ENCODE data around the gene TRPC3.
"Not testable (repeated sequence)": the region's sequence is repeated elsewhere in the genome, so short reads cannot be mapped to it uniquely, and the experiment has no call there.

Gene TRPC3

GRCh38 chr4:121943941-121944340 lies 7.9 kb downstream of the TRPC3 start:
- no peak for DNase-seq

GRCh38 chr4:121939690-121940089 lies 12.2 kb downstream of the TRPC3 start:
- no peak for DNase-seq

GRCh38 chr4:121938282-121939092 lies 13.4 kb downstream of the TRPC3 start:
- DNase-seq = no peak

GRCh38 chr4:121936101-121936500 lies 15.8 kb downstream of the TRPC3 start:
- DNase-seq = no peak

GRCh38 chr4:121934635-121935034 lies 17.2 kb downstream of the TRPC3 start:
- DNase-seq = no peak

GRCh38 chr4:121932212-121932974 lies 19.5 kb downstream of the TRPC3 start:
- DNase-seq = no peak

GRCh38 chr4:121930304-121930703 lies 21.6 kb downstream of the TRPC3 start:
- DNase-seq = no peak

DNA sequence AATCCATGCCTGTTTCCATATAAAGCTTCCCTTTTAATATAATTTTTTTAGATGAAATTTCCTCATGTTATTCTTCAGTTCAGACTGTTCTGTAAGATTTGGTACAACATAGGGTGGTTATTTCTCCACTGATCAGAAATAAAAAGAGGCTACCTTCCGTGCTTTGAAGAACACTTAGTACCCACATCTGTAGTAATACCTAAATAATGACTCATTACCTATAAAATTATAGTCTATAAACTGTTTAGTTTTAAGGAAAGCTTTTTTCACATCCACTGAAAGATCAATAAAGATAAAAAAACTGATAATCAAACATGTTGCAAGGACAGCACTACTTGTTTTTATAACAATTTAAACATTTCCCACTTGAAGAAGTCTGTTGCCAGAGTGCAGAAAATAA lies 23.9 kb downstream of the TRPC3 start:
- no peak for DNase-seq

- DNase-seq = not testable (repeated sequence)
Observed at GRCh38 chr4:121926490-121926889, 25.4 kb downstream of the TRPC3 start.

DNA sequence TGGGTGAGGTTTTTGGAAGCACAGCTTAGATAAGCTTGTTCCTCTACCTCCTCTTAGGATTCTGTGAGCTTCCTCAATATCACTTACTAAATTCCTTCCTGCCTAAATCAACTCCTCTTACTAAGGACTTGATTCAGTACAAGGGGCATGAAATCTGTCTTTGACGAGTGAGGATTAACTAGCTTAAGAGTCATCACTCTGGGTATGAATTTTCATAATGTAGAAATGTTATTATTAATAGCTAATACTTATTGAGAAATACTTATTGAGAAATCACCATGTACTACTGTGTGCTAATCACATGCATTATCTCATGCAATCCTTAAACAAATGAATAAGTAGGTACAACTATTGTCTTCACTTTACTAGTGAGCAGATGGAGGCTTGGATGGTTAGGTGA lies 28.6 kb downstream of the TRPC3 start:
- no peak for DNase-seq

- no peak for DNase-seq
Observed at GRCh38 chr4:121913667-121914066, 38.2 kb downstream of the TRPC3 start.

- no peak for DNase-seq
Observed at GRCh38 chr4:121908346-121908745, 43.5 kb downstream of the TRPC3 start.

GRCh38 chr4:121900132-121900983 lies 51.5 kb downstream of the TRPC3 start:
- no peak for DNase-seq

DNA sequence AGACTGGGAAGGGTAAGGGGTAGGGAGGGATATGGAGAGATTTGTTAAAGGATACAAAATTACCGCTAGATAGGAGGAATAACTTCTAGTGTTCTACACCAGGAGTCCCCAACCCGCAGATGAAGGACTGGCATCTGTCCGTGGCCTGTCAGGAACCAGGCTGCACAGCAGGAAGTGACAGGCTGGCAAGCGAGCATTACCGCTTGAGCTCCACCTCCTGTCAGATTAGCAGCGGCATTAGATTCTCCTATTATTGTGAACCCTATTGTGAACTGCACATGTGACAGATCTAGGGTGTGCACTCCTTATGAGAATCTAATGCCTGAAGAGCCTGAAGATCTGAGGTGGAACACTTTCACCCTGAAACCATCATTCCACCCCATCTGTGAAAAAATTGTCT lies 53.7 kb downstream of the TRPC3 start:
- no peak for DNase-seq

- DNase-seq = no peak
Observed at GRCh38 chr4:121888134-121888533, 63.7 kb downstream of the TRPC3 start.

DNA sequence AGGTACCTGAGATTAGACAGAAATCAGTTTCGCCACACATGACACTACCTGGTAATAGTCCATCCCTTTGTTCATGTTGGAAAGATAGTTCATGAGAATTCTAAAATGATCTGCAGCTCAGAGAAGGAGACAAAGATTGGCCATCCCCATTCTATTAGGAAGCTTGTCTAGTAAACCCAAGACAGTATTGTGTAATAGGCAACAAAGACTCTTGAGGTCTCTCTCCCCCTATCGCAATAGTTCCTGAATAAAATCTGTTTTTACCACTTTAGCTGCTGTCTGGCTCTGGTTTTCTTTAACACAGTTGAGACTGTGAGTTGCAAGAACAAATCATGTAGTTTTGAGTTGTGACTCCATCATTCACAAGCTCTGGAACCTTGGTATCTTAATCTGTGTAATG lies 66.7 kb downstream of the TRPC3 start:
- no peak for DNase-seq

- no peak for DNase-seq
Observed at GRCh38 chr4:121881158-121881557, 70.7 kb downstream of the TRPC3 start.

- DNase-seq = no peak
Observed at GRCh38 chr4:121879135-121879534, 72.7 kb downstream of the TRPC3 start.

- DNase-seq = no peak
Observed at GRCh38 chr4:121877041-121877773, 74.7 kb downstream of the TRPC3 start.

- DNase-seq = no peak
Observed at GRCh38 chr4:121876070-121876469, 75.8 kb downstream of the TRPC3 start.

GRCh38 chr4:121875652-121876051 lies 76.2 kb downstream of the TRPC3 start:
- no peak for DNase-seq

- DNase-seq = no peak
Observed at GRCh38 chr4:121873604-121874003, 78.3 kb downstream of the TRPC3 start.

Measured in cerebellar nuclear complex (tissue), 1 donor.